ENCODE results near the gene ANKRD29.

ANKRD29 gene

GRCh38 chr18:23675236-23675635, 12.5 kb upstream of the ANKRD29 start:
- H3K9ac ChIP-seq (ENCODE audit: low read length): no peak overlapping the region
- no peaks in the 10 kb centered on the region for H3F3A ChIP-seq (ENCODE audit: insufficient read depth, low read length)
- no peaks in the 10 kb centered on the region for H4K20me1 ChIP-seq (ENCODE audit: insufficient read depth, low read length)
- no peak overlapping the region for H3K27ac ChIP-seq (ENCODE audit: low read depth, low read length, poor library complexity, severe bottlenecking)
- no peak overlapping the region for H3K4me2 ChIP-seq (ENCODE audit: low read length)
- H3K4me3 ChIP-seq (ENCODE audit: low read depth, low read length, poor library complexity, severe bottlenecking): no peak overlapping the region
- no peaks in the 10 kb centered on the region for H3K36me3 ChIP-seq (ENCODE audit: insufficient read depth, low read length)
- H3K4me1 ChIP-seq (ENCODE audit: insufficient read depth, low read length, severe bottlenecking): no peaks in the 10 kb centered on the region
- no peaks in the 10 kb centered on the region for H3K9me2 ChIP-seq (ENCODE audit: low read depth, low read length)
- H3K27me3 ChIP-seq (ENCODE audit: insufficient read depth, low read length): no peaks in the 10 kb centered on the region; the same call in 1 of the 2 replicates
- TF ChIP-seq EZH2 (IDR thresholded peaks at IDR 0.05; ENCODE audit: borderline replicate concordance, low read length) (no peak), CTCF (IDR thresholded peaks at IDR 0.05; ENCODE audit: low read length) (no peak)
- H2AFZ ChIP-seq (ENCODE audit: low read length): no peak overlapping the region
- no peaks in the 10 kb centered on the region for H3K9me3 ChIP-seq (ENCODE audit: low read length)
- no peaks in the 10 kb centered on the region for H3K79me2 ChIP-seq (ENCODE audit: insufficient read depth, low read length)

- H2AFZ ChIP-seq (ENCODE audit: low read length): no peak overlapping the region
- H3K4me3 ChIP-seq (ENCODE audit: low read depth, low read length, poor library complexity, severe bottlenecking): no peak overlapping the region
- no peaks in the 10 kb centered on the region for H3F3A ChIP-seq (ENCODE audit: insufficient read depth, low read length)
- no peaks in the 10 kb centered on the region for H3K9me2 ChIP-seq (ENCODE audit: low read depth, low read length)
- no peaks in the 10 kb centered on the region for H3K79me2 ChIP-seq (ENCODE audit: insufficient read depth, low read length)
- no peak overlapping the region for H3K9ac ChIP-seq (ENCODE audit: low read length)
- no peak for TF ChIP-seq EZH2 (IDR thresholded peaks at IDR 0.05; ENCODE audit: borderline replicate concordance, low read length)
- no peak for TF ChIP-seq CTCF (IDR thresholded peaks at IDR 0.05; ENCODE audit: low read length)
- no peaks in the 10 kb centered on the region for H3K36me3 ChIP-seq (ENCODE audit: insufficient read depth, low read length)
- H4K20me1 ChIP-seq (ENCODE audit: insufficient read depth, low read length): no peaks in the 10 kb centered on the region
- H3K27me3 ChIP-seq (ENCODE audit: insufficient read depth, low read length): no peaks in the 10 kb centered on the region; the same call in 1 of the 2 replicates
- no peak overlapping the region for H3K27ac ChIP-seq (ENCODE audit: low read depth, low read length, poor library complexity, severe bottlenecking)
- H3K4me2 ChIP-seq (ENCODE audit: low read length): no peak overlapping the region
- no peaks in the 10 kb centered on the region for H3K9me3 ChIP-seq (ENCODE audit: low read length)
- H3K4me1 ChIP-seq (ENCODE audit: insufficient read depth, low read length, severe bottlenecking): no peaks in the 10 kb centered on the region
These were observed 11.0 kb upstream of the ANKRD29 start for GRCh38 chr18:23673725-23674124.

GRCh38 chr18:23671564-23671963, 8.9 kb upstream of the ANKRD29 start:
- Histone ChIP-seq H3F3A (ENCODE audit: insufficient read depth, low read length) (no peaks in the 10 kb centered on the region), H3K27me3 (ENCODE audit: insufficient read depth, low read length) (no peaks in the 10 kb centered on the region; the same call in 1 of the 2 replicates), H3K9me3 (ENCODE audit: low read length) (no peaks in the 10 kb centered on the region), H3K27ac (ENCODE audit: low read depth, low read length, poor library complexity, severe bottlenecking) (no peak overlapping the region), H3K4me2 (ENCODE audit: low read length) (no peak overlapping the region), H2AFZ (ENCODE audit: low read length) (no peak overlapping the region), H3K9me2 (ENCODE audit: low read depth, low read length) (no peaks in the 10 kb centered on the region), H3K4me1 (ENCODE audit: insufficient read depth, low read length, severe bottlenecking) (no peaks in the 10 kb centered on the region), H3K9ac (ENCODE audit: low read length) (no peak overlapping the region), H3K36me3 (ENCODE audit: insufficient read depth, low read length) (no peaks in the 10 kb centered on the region), H3K4me3 (ENCODE audit: low read depth, low read length, poor library complexity, severe bottlenecking) (no peak overlapping the region), H4K20me1 (ENCODE audit: insufficient read depth, low read length) (no peaks in the 10 kb centered on the region), H3K79me2 (ENCODE audit: insufficient read depth, low read length) (no peaks in the 10 kb centered on the region)
- TF ChIP-seq EZH2 (IDR thresholded peaks at IDR 0.05; ENCODE audit: borderline replicate concordance, low read length) (no peak), CTCF (IDR thresholded peaks at IDR 0.05; ENCODE audit: low read length) (no peak)

Measured in OCI-LY1 (cell line).